Astrocyte (in vitro differentiated cells and primary cell): ENCODE data around the gene CTLA4. TPM values are rescaled to one million over a fixed set of nuclear protein-coding genes. Genes with fewer than 3 reads are reported as not detected.

Source experiments
- DNase-seq: peaks from one replicate; pipeline ENCODE4 v3.0.0-alpha.2; 2010; ENCODE audit warnings: low read depth
- FAIRE-seq: peaks from 2 replicates; lab custom pipeline; 2011; peaks lifted over from hg19 to GRCh38; lab: Jason Lieb, UNC
- H2AFZ ChIP-seq: 2 replicates; pipeline ENCODE4 v1.6.0; 2012; ENCODE audit warnings: low read depth, low read length, inconsistent platforms
- H3K27ac ChIP-seq: 2 replicates; pipeline ENCODE4 v1.5.1; 2011; ENCODE audit warnings: low read depth, low read length, inconsistent platforms
- H3K27me3 ChIP-seq: 2 replicates; pipeline ENCODE4 v1.6.0; 2011; ENCODE audit warnings: low read length, inconsistent platforms; ENCODE audit not compliant: insufficient read depth
- H3K36me3 ChIP-seq: 2 replicates; pipeline ENCODE4 v1.5.1; 2011; ENCODE audit warnings: low read length, inconsistent platforms; ENCODE audit not compliant: insufficient read depth
- H3K4me1 ChIP-seq: 2 replicates; pipeline ENCODE4 v1.5.1; 2011; ENCODE audit warnings: low read length, inconsistent platforms; ENCODE audit not compliant: insufficient read depth
- H3K4me2 ChIP-seq: 2 replicates; pipeline ENCODE4 v1.6.0; 2012; ENCODE audit warnings: low read length, inconsistent platforms
- H3K4me3 ChIP-seq: 2 replicates; pipeline ENCODE4 v1.5.1; 2011; ENCODE audit warnings: low read depth, mild to moderate bottlenecking, low read length, inconsistent platforms; ENCODE audit not compliant: insufficient read depth
- H3K79me2 ChIP-seq: 2 replicates; pipeline ENCODE4 v1.6.0; 2012; ENCODE audit warnings: mild to moderate bottlenecking, low read length, inconsistent platforms; ENCODE audit not compliant: insufficient read depth
- H3K9ac ChIP-seq: 2 replicates; pipeline ENCODE4 v1.6.0; 2012; ENCODE audit warnings: mild to moderate bottlenecking, low read length, inconsistent platforms
- H3K9me3 ChIP-seq: 2 replicates; pipeline ENCODE4 v1.5.1; 2012; ENCODE audit warnings: low read depth, mild to moderate bottlenecking, low read length, inconsistent platforms; ENCODE audit not compliant: insufficient read depth
- H4K20me1 ChIP-seq: 2 replicates; pipeline ENCODE4 v1.6.0; 2012; ENCODE audit warnings: low read length, inconsistent platforms; ENCODE audit not compliant: insufficient read depth
- H3K27ac Mint-ChIP-seq: one replicate; pipeline ENCODE4 v1.8.0; 2021; ENCODE audit warnings: mild to moderate bottlenecking, mixed read lengths; ENCODE audit not compliant: unreplicated experiment
- H3K27me3 Mint-ChIP-seq: one replicate; pipeline ENCODE4 v1.8.0; 2021; ENCODE audit warnings: low read depth, mixed read lengths; ENCODE audit not compliant: unreplicated experiment
- H3K36me3 Mint-ChIP-seq: one replicate; pipeline ENCODE4 v1.8.0; 2021; ENCODE audit warnings: low read depth, mixed read lengths; ENCODE audit not compliant: unreplicated experiment
- H3K4me1 Mint-ChIP-seq: one replicate; pipeline ENCODE4 v1.8.0; 2021; ENCODE audit warnings: low read depth, mixed read lengths; ENCODE audit not compliant: unreplicated experiment
- H3K4me3 Mint-ChIP-seq: one replicate; pipeline ENCODE4 v1.8.0; 2021; ENCODE audit warnings: mild to moderate bottlenecking, moderate library complexity, mixed read lengths; ENCODE audit not compliant: unreplicated experiment
- H3K9me3 Mint-ChIP-seq: one replicate; pipeline ENCODE4 v1.8.0; 2021; ENCODE audit warnings: mild to moderate bottlenecking, mixed read lengths; ENCODE audit not compliant: unreplicated experiment
- EZH2 ChIP-seq: IDR thresholded peaks from 2 replicates; pipeline ENCODE4 v1.6.1; 2012; ENCODE audit warnings: mild to moderate bottlenecking, low read length, inconsistent platforms; ENCODE audit not compliant: insufficient read depth
- total RNA-seq: library from RNA; stranded (reverse); gene quantifications from 2 replicates; pipeline ENCODE4 v1.2.1, GENCODE V29; 2021
- TF ChIP-seq, protein P1 (sequence below): IDR thresholded peaks from 2 replicates; pipeline ENCODE4 v1.5.1; 2011; ENCODE audit warnings: low read depth, mild to moderate bottlenecking, inconsistent platforms, low read length, moderate library complexity; ENCODE audit not compliant: insufficient read depth

The CTLA4 gene
- total RNA-seq, 1 donor from 2014 or later = not detected

- H3K79me2 ChIP-seq = no peaks in the 10 kb centered on the region
- H3K9me3 ChIP-seq = no peaks in the 10 kb centered on the region
- H3K4me1 Mint-ChIP-seq = no peaks in the 10 kb centered on the region
- H3K27me3 ChIP-seq = peaks cover 3% of the 10 kb centered on the region
- H3K9ac ChIP-seq = no peak overlapping the region
- H3K27ac Mint-ChIP-seq = no peak overlapping the region
- H3K9me3 Mint-ChIP-seq = peaks cover 3% of the 10 kb centered on the region
- H2AFZ ChIP-seq = no peak overlapping the region
- FAIRE-seq (no peak), DNase-seq (no peak)
- no peak overlapping the region for H3K4me3 ChIP-seq
- H3K4me1 ChIP-seq = no peaks in the 10 kb centered on the region
- no peak overlapping the region for H3K4me2 ChIP-seq
- H3K36me3 ChIP-seq = no peaks in the 10 kb centered on the region
- TF ChIP-seq, protein P1, sequence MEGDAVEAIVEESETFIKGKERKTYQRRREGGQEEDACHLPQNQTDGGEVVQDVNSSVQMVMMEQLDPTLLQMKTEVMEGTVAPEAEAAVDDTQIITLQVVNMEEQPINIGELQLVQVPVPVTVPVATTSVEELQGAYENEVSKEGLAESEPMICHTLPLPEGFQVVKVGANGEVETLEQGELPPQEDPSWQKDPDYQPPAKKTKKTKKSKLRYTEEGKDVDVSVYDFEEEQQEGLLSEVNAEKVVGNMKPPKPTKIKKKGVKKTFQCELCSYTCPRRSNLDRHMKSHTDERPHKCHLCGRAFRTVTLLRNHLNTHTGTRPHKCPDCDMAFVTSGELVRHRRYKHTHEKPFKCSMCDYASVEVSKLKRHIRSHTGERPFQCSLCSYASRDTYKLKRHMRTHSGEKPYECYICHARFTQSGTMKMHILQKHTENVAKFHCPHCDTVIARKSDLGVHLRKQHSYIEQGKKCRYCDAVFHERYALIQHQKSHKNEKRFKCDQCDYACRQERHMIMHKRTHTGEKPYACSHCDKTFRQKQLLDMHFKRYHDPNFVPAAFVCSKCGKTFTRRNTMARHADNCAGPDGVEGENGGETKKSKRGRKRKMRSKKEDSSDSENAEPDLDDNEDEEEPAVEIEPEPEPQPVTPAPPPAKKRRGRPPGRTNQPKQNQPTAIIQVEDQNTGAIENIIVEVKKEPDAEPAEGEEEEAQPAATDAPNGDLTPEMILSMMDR = no peak
- H3K27ac ChIP-seq = no peak overlapping the region
- no peak overlapping the region for H3K4me3 Mint-ChIP-seq
- no peaks in the 10 kb centered on the region for H4K20me1 ChIP-seq
- H3K27me3 Mint-ChIP-seq = peaks cover 14% of the 10 kb centered on the region
- H3K36me3 Mint-ChIP-seq = peaks cover 1% of the 10 kb centered on the region
Measured at GRCh38 chr2:203855274-203855673, 12.3 kb upstream of the CTLA4 start.

DNA sequence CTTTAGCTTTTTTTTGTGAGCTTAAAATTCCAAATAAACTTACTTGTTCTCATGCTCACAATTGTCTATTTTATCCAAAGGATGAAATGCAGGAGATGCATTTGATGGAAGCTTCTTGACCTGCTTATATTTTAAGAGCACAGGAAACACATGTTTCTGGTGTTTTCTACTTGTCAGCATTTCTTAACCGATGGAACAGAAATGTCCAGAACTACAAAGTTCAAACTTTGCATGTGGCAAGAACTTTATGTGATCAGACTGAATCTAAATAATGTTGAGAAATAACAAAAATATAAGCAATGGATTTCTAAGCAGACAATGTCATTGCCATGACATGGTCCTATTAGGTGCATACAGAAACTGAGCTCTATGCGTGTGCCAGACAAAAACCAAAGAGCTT is 9.9 kb upstream of the CTLA4 start:
- no peak overlapping the region for H3K4me3 ChIP-seq
- H3K4me1 Mint-ChIP-seq = no peaks in the 10 kb centered on the region
- H3K9me3 Mint-ChIP-seq = no peaks in the 10 kb centered on the region
- no peak overlapping the region for H3K9ac ChIP-seq
- DNase-seq (no peak), FAIRE-seq (no peak)
- no peaks in the 10 kb centered on the region for H3K36me3 Mint-ChIP-seq
- TF ChIP-seq EZH2 = no peak
- H3K79me2 ChIP-seq = no peaks in the 10 kb centered on the region
- no peaks in the 10 kb centered on the region for H3K4me1 ChIP-seq
- H4K20me1 ChIP-seq = no peaks in the 10 kb centered on the region
- peaks cover 5% of the 10 kb centered on the region for H3K27me3 ChIP-seq
- H2AFZ ChIP-seq = no peak overlapping the region
- no peak overlapping the region for H3K4me2 ChIP-seq
- H3K27me3 Mint-ChIP-seq = peaks cover 2% of the 10 kb centered on the region
- H3K4me3 Mint-ChIP-seq = no peak overlapping the region
- no peak overlapping the region for H3K27ac ChIP-seq
- H3K9me3 ChIP-seq = no peaks in the 10 kb centered on the region
- no peak overlapping the region for H3K27ac Mint-ChIP-seq
- no peaks in the 10 kb centered on the region for H3K36me3 ChIP-seq

GRCh38 chr2:203858176-203858575 is 9.4 kb upstream of the CTLA4 start:
- TF ChIP-seq, protein P1 = no peak
- no peak for DNase-seq
- Histone ChIP-seq H3K79me2 (no peaks in the 10 kb centered on the region), H3K36me3 (no peaks in the 10 kb centered on the region), H3K9me3 (no peaks in the 10 kb centered on the region), H3K4me1 (no peaks in the 10 kb centered on the region), H4K20me1 (no peaks in the 10 kb centered on the region), H3K27me3 (peaks cover 5% of the 10 kb centered on the region), H2AFZ (no peak overlapping the region), H3K4me3 (no peak overlapping the region), H3K27ac (no peak overlapping the region), H3K9ac (no peak overlapping the region), H3K4me2 (no peak overlapping the region)
- Mint-ChIP-seq H3K27me3 (no peaks in the 10 kb centered on the region), H3K9me3 (no peaks in the 10 kb centered on the region), H3K4me1 (no peaks in the 10 kb centered on the region), H3K36me3 (no peaks in the 10 kb centered on the region), H3K27ac (no peak overlapping the region), H3K4me3 (no peak overlapping the region)
- no peak for FAIRE-seq
